Measurements from ENCODE around the gene MUC6. TPM values are rescaled to one million over a fixed set of nuclear protein-coding genes. Genes with fewer than 3 reads are reported as not detected.
"Not testable (repeated sequence)": the region's sequence is repeated elsewhere in the genome, so short reads cannot be mapped to it uniquely, and the experiment has no call there.

MUC6 gene
- total RNA-seq, 2 donors from 2014 or later, result not detected

- Histone ChIP-seq H3K36me3 (peaks cover 3% of the 10 kb centered on the region), H3K9me3 (no peaks in the 10 kb centered on the region), H3K27me3 (no peaks in the 10 kb centered on the region), H3K27ac (no peak overlapping the region), H3K4me1 (no peaks in the 10 kb centered on the region), H3K4me3 (no peak overlapping the region)
- DNase-seq (ENCODE audit: low spot score), result no peak
- TF ChIP-seq CTCF (IDR thresholded peaks at IDR 0.05), result no peak
Measured at GRCh38 chr11:1017269-1018005, 19.1 kb downstream of the MUC6 start.

GRCh38 chr11:1016610-1017126, 19.9 kb downstream of the MUC6 start:
- not testable (repeated sequence) for H3K27ac ChIP-seq; H3K4me3 ChIP-seq; H3K4me1 ChIP-seq; H3K27me3 ChIP-seq; H3K9me3 ChIP-seq; DNase-seq (ENCODE audit: low spot score)
- H3K36me3 ChIP-seq, result peaks cover 10% of the 10 kb centered on the region

GRCh38 chr11:1015826-1016545, 20.5 kb downstream of the MUC6 start:
- no peak for DNase-seq (ENCODE audit: low spot score)
- Histone ChIP-seq H3K4me1 (no peaks in the 10 kb centered on the region), H3K27me3 (no peaks in the 10 kb centered on the region), H3K9me3 (no peaks in the 10 kb centered on the region), H3K4me3 (no peak overlapping the region), H3K36me3 (peaks cover 17% of the 10 kb centered on the region), H3K27ac (no peak overlapping the region)
- TF ChIP-seq CTCF (IDR thresholded peaks at IDR 0.05), result no peak

GRCh38 chr11:1015064-1015463, 21.5 kb downstream of the MUC6 start:
- TF ChIP-seq CTCF (IDR thresholded peaks at IDR 0.05), result no peak
- Histone ChIP-seq H3K4me1 (no peaks in the 10 kb centered on the region), H3K27me3 (no peaks in the 10 kb centered on the region), H3K36me3 (peaks cover 26% of the 10 kb centered on the region), H3K4me3 (no peak overlapping the region), H3K27ac (no peak overlapping the region), H3K9me3 (no peaks in the 10 kb centered on the region)
- DNase-seq (ENCODE audit: low spot score), result no peak

GRCh38 chr11:1014276-1014675, 22.2 kb downstream of the MUC6 start:
- H3K36me3 ChIP-seq, result peaks cover 34% of the 10 kb centered on the region

More at GRCh38 chr11:1014276-1014675, 22.2 kb downstream of the MUC6 start:
- TF ChIP-seq CTCF (IDR thresholded peaks at IDR 0.05), result no peak
- Histone ChIP-seq H3K27ac (no peak overlapping the region), H3K4me3 (no peak overlapping the region), H3K4me1 (no peaks in the 10 kb centered on the region), H3K9me3 (no peaks in the 10 kb centered on the region), H3K27me3 (no peaks in the 10 kb centered on the region)
- DNase-seq (ENCODE audit: low spot score), result no peak
